Osteocyte (in vitro differentiated cells): ENCODE data around the gene ZSWIM7. TPM values are rescaled to one million over a fixed set of nuclear protein-coding genes. Genes with fewer than 3 reads are reported as not detected.

Experiments
- DNase-seq: peaks from one replicate; pipeline ENCODE4 v3.0.0; 2021; ENCODE audit warnings: mixed read lengths; ENCODE audit not compliant: unreplicated experiment; ENCODE audit errors: extremely low spot score
- H3K27ac Mint-ChIP-seq: one replicate; pipeline ENCODE4 v1.8.0; 2021; ENCODE audit warnings: mild to moderate bottlenecking, mixed read lengths; ENCODE audit not compliant: unreplicated experiment
- H3K27me3 Mint-ChIP-seq: one replicate; pipeline ENCODE4 v1.8.0; 2021; ENCODE audit warnings: mixed read lengths; ENCODE audit not compliant: unreplicated experiment
- H3K36me3 Mint-ChIP-seq: one replicate; pipeline ENCODE4 v1.8.0; 2021; ENCODE audit warnings: mixed read lengths; ENCODE audit not compliant: unreplicated experiment
- H3K4me1 Mint-ChIP-seq: one replicate; pipeline ENCODE4 v1.8.0; 2021; ENCODE audit warnings: mixed read lengths; ENCODE audit not compliant: unreplicated experiment
- H3K4me3 Mint-ChIP-seq: one replicate; pipeline ENCODE4 v1.8.0; 2021; ENCODE audit warnings: mild to moderate bottlenecking, moderate library complexity, mixed read lengths; ENCODE audit not compliant: unreplicated experiment
- H3K9me3 Mint-ChIP-seq: one replicate; pipeline ENCODE4 v1.8.0; 2021; ENCODE audit warnings: mixed read lengths; ENCODE audit not compliant: unreplicated experiment
- CTCF ChIP-seq: fragments of 200-600 bp; sonication (generic); IDR thresholded peaks from 2 replicates; pipeline ENCODE4 v1.5.0; 2021; ENCODE audit warnings: antibody characterized with exemption, mild to moderate bottlenecking, moderate library complexity
- total RNA-seq: library from RNA; stranded (reverse); gene quantifications from 2 replicates; pipeline ENCODE4 v1.2.1, GENCODE V29; 2021

ZSWIM7 gene
- total RNA-seq, 1 donor from 2014 or later, result 22.2 TPM

- peaks cover 82% of the 10 kb centered on the region for H3K36me3 Mint-ChIP-seq
- no peak for TF ChIP-seq CTCF
These were observed 27.4 kb upstream of the ZSWIM7 start for GRCh38 chr17:16026895-16027294.

GRCh38 chr17:16025202-16025601 is 25.7 kb upstream of the ZSWIM7 start:
- no peak for DNase-seq
- no peak overlapping the region for H3K27ac Mint-ChIP-seq
- peaks cover 76% of the 10 kb centered on the region for H3K36me3 Mint-ChIP-seq
- no peak for TF ChIP-seq CTCF
- H3K4me1 Mint-ChIP-seq, result peaks cover 12% of the 10 kb centered on the region
- H3K4me3 Mint-ChIP-seq, result no peak overlapping the region
- no peaks in the 10 kb centered on the region for H3K9me3 Mint-ChIP-seq
- H3K27me3 Mint-ChIP-seq, result no peaks in the 10 kb centered on the region

More at GRCh38 chr17:16026895-16027294, 27.4 kb upstream of the ZSWIM7 start:
- peaks cover 12% of the 10 kb centered on the region for H3K4me1 Mint-ChIP-seq
- no peaks in the 10 kb centered on the region for H3K9me3 Mint-ChIP-seq
- H3K4me3 Mint-ChIP-seq, result no peak overlapping the region
- no peak for DNase-seq
- no peaks in the 10 kb centered on the region for H3K27me3 Mint-ChIP-seq
- peak overlapping the region; percentile 90 for H3K27ac Mint-ChIP-seq

GRCh38 chr17:16023881-16024280 is 24.4 kb upstream of the ZSWIM7 start:
- H3K4me3 Mint-ChIP-seq, result no peak overlapping the region
- peaks cover 68% of the 10 kb centered on the region for H3K36me3 Mint-ChIP-seq
- H3K27me3 Mint-ChIP-seq, result no peaks in the 10 kb centered on the region
- no peak for TF ChIP-seq CTCF
- no peaks in the 10 kb centered on the region for H3K9me3 Mint-ChIP-seq
- H3K4me1 Mint-ChIP-seq, result peaks cover 12% of the 10 kb centered on the region
- no peak overlapping the region for H3K27ac Mint-ChIP-seq
- DNase-seq, result no peak

- Mint-ChIP-seq H3K4me3 (no peak overlapping the region), H3K4me1 (peaks cover under 1% of the 10 kb centered on the region), H3K27ac (no peak overlapping the region), H3K36me3 (peaks cover 49% of the 10 kb centered on the region), H3K9me3 (no peaks in the 10 kb centered on the region), H3K27me3 (no peaks in the 10 kb centered on the region)
- no peak for DNase-seq
- TF ChIP-seq CTCF, result no peak
These were observed 19.8 kb upstream of the ZSWIM7 start for GRCh38 chr17:16019347-16019746.

- Mint-ChIP-seq H3K36me3 (peaks cover 46% of the 10 kb centered on the region), H3K4me1 (peaks cover 13% of the 10 kb centered on the region), H3K4me3 (no peak overlapping the region), H3K27ac (peak overlapping the region; percentile 54), H3K9me3 (no peaks in the 10 kb centered on the region), H3K27me3 (no peaks in the 10 kb centered on the region)
- TF ChIP-seq CTCF, result peak; percentile 67
- DNase-seq, result no peak
These were observed 14.5 kb upstream of the ZSWIM7 start for GRCh38 chr17:16013943-16014407.
